Measurements from ENCODE around the gene TTLL4.
"Not testable (repeated sequence)": the region's sequence is repeated elsewhere in the genome, so short reads cannot be mapped to it uniquely, and the experiment has no call there.

The TTLL4 gene

GRCh38 chr2:218710687-218711549 is at the start of gene TTLL4:
Gene TTLL4 (plus strand): TSS chr2:218710835. CDS start chr2:218737677, 26,842 bp downstream.
- DNase-seq, result peak; percentile 99

GRCh38 chr2:218662377-218662776 is 48.3 kb upstream of the TTLL4 start:
- no peak for DNase-seq

- DNase-seq, result no peak
These were observed 47.8 kb upstream of the TTLL4 start for GRCh38 chr2:218662827-218663226.

DNA sequence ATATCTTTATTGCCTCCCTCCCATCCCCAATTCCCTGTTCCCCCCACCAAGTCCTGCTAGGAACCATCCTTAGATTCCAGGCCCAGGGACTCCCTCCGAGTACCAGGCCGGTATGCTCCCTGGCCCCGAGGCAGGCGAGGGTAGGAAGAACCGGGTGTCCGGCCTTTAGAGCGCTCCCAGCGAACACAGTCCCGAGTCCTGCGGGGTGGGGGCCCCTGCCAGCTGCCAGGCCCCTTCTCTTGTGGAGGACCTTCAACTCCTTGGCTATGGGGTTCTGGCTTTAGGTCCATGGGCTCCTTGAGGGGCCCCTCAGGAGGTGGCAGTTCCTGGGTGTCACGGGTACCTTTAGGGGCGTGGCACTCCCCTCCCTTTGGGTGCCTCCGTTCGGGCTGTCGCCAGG is 46.7 kb upstream of the TTLL4 start:
- no peak for DNase-seq

DNA sequence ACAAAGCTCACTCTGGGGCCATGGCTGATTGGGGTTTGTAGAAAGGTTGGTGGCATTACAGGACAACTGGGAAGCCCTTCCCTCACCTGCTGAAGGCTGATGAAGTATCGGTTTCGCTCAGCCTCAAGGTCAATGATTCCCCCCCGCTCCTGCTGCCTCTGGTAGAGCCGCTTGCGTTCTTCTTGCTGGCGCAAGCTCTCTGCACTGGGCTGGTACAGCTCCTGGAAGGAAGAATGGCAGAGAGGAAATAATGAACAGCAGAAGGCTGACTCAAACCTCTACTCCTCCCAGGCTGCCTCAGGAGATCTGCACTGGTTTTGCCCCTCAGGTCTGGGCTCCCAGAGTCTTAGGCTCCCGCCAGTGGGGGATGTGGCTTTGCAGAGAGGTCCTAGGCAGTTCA is 46.0 kb upstream of the TTLL4 start:
- no peak for DNase-seq

DNA sequence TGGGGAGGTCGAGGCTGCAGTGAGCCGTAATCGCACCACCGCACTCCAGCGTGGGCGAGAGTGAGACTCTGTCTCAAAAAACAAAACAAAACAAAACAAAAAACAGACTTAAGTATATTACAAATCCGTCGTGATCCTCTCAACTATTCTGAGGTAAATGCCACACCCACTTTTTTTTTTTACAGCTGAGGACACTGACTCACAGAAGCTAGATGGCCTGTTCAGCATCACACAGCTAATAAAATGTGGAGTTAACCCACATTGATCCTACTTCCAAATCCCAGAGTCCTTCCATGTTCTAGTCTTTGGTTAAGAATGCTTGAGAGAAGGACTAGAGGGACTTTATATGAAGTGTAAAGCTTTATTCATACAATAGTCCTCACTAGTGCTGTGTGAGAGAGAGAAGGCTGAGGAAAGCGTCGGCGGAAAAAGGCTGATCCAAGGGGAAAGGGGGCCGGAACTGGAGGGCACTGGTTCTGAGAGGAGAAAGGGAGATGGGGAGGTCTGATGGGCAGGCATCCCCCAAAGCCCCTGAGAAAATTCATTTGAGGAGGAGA is 39.5 kb upstream of the TTLL4 start:
- DNase-seq, result no peak

DNA sequence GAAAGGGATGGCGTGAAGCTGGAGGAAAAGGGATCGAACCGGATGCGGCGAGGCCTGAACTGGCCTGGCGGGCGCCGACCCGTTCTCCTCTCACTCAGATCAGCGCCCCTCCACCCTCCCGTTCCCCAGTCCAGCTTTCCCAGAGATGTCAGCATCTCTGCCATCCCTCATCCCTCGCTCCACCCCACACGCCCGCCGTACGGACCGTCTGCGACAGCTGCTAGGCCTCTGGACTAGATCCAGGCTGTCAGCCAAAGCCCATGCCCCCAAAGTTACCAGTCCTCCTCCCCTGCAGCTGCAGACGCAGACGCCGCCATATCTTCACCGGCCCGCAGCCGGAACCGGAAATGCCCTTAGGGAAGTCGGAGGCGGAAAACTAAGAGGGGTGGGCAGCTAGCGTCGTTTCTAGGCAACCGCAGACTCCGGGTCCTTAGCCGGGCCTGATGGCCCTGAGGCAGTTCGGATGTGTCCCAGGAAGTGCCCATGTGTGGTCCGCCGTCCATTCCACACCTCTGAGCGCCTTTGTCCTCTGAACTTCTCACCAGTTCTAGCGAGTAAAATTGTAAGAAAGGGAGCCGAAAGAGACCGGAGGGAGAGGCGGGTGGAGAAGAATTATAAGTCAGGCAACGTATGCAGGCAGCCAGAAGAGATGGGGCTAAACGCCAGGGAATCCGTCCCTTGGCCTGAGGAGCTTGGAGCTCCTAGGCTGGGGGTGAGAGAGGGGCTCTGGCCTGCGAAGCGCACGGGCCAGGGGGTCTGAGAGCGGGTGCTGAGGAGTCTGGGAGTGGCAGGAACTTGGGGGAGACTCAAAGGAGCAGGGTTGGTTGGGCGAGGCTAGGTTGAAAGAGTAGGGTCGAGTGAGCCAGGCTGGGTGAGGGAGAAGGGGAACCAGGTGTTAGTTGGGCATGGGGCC is 38.7 kb upstream of the TTLL4 start, which contains the start of the genes RNF25 and STK36:
TSS of gene RNF25 (minus strand) at position 349 of the 913 bp plus-strand sequence. CDS start at position 317, 32 bp downstream.
TSS of gene STK36 (plus strand) at position 433 of the 913 bp plus-strand sequence. CDS start 744 bp downstream, outside the sequence.
- DNase-seq, result peak; percentile 70

DNA sequence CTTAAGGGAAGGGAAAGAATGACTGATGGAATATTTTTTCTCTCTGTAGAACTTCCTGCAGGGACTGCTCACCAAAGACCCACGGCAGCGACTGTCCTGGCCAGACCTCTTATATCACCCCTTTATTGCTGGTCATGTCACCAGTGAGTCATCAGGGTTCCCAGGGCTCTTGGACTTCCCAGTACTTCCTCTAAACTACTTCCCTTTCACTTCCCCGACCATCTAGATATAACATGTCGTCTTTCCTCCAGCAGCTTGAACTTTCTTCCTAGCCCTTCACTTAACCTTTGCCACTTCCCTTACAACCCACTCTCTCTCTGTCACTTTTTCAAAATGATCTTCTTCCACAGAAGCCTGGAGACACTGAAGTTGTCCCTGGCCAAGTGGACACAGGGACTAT is 31.5 kb upstream of the TTLL4 start:
- no peak for DNase-seq

GRCh38 chr2:218680061-218680460 is 30.6 kb upstream of the TTLL4 start:
- DNase-seq, result no peak

DNA sequence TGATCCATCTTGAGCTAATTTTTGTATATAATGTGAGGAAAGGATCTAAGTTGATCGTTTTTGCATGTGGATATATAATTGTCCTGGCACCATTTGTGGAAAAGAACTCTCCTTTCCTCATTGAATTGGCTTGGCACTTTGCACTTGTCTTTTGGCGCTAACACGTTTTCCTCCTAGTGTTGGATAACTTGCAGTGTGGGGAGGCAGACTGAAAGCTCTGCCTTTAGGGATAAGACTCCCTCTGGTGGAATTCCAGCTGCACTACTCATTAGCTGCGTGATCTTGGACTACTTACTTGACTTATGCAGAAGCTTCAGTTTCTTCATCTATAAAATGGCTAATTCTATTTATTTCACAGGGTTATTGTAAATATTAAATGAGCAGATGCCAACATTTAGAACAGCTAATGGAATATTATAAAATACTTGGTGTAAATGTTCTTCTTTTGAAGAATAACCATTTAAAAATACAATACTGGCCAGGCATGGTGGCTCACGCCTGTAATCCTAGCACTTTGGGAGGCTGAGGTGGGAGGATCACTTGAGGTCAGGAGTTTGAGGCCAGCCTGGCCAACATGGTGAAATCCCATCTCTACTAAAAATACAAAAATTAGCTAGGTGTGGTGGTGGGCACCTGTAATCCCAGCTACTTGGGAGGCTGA is 23.1 kb upstream of the TTLL4 start:
- DNase-seq, result not testable (repeated sequence)

GRCh38 chr2:218691234-218691633 is 19.4 kb upstream of the TTLL4 start:
- DNase-seq, result no peak

DNA sequence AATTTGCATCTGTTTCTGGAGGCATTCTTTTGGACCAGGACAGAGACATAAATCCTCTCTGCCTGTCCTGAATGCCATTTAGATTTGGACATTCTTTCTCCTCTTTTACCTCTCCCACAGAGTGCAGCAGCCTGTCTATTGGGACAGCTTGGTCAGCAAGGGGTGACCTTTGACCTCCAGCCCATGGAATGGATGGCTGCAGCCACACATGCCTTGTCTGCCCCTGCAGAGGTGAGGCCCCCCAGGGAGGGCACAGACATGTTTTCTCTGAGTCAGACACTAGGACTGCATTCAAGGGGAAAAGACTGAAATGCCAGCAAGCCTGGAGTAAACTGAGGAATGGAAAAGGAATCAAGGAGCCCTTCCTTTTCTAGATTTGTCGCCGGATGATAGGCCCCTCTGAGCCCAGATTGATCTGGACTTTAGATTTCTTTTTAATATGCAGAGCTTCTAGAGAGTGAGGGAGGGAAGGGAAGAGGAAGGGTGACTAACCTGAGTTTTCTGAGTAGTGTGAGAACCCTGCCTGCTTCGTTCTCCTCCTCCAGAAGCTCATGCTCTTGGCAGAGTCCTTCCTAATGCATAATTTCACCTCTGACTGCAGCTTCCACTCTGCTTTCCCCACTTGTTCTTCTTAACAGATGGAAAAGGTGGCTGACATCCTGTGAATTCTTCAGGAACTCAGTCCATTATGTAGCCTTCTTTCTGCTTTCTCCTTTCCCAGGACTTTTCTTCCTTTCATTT is 16.1 kb upstream of the TTLL4 start:
- no peak for DNase-seq

DNA sequence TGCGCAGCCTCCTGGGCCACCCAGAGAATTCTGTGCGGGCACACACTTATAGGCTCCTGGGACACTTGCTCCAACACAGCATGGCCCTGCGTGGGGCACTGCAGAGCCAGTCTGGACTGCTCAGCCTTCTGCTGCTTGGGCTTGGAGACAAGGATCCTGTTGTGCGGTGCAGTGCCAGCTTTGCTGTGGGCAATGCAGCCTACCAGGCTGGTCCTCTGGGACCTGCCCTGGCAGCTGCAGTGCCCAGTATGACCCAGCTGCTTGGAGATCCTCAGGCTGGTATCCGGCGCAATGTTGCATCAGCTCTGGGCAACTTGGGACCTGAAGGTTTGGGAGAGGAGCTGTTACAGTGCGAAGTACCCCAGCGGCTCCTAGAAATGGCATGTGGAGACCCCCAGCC is 11.8 kb upstream of the TTLL4 start:
- no peak for DNase-seq

GRCh38 chr2:218701806-218702205 is 8.8 kb upstream of the TTLL4 start:
- DNase-seq, result no peak

DNA sequence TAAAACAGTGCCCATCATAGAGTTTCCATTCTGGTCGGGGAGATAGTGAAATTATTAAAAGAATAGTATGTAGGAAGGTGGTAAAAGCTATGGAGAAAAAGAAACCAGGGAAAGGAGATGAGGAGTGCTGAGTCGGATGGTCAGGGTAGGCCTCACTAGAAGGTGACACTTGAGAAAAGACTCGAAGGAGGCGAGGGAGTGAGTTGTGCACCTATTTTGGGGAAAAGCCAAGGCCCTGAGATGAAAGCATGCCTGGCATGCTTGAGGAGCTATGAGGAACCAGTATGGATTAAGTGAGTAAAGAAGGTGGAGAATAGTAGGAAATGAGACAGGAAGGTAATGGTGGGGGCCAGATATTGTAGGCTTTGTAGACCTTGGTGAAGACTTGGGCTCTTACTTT is 7.3 kb upstream of the TTLL4 start:
- no peak for DNase-seq

DNA sequence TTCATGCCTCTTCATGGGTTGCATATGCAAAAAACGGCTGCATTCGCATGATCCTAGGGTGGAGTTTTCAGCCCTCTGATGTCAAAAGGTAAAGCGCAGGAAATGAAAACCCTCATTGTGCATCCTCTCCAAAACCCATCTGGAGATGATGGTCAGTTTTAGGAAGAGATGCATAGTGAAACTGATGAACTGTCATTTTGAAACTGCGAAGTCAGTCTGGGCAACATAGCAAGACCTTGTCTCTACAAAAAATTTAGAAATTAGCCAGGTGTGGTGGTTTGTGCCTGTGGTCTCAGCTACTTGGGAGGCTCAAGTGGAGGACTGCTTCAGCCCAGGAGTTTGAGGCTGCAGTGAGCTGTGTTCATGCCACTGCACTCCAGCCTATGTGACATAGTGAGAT is 2.5 kb upstream of the TTLL4 start:
- DNase-seq, result no peak

- DNase-seq, result no peak
These were observed 727 bp upstream of the TTLL4 start for GRCh38 chr2:218709908-218710307.

DNA sequence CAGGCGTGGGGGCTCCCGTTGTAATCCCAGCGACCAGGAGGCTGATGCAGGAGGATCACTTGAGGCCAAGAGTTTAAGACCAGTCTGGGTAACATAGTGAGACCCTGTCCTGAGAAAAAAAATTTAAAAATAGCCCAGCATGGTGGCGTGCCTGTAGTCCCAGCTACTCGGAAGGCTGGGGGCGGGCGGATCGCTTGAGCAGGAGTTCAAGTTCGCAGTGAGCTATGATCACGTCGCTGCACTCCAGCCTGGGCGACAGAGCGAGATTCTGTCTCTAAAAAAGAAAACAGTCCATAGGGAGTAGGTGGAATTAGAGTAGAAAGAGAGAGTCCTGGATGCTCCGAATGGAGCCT is 325 bp upstream of the TTLL4 start:
- no peak for DNase-seq

GRCh38 chr2:218711550-218711929 is 905 bp downstream of the TTLL4 start:
- DNase-seq, result no peak

DNA sequence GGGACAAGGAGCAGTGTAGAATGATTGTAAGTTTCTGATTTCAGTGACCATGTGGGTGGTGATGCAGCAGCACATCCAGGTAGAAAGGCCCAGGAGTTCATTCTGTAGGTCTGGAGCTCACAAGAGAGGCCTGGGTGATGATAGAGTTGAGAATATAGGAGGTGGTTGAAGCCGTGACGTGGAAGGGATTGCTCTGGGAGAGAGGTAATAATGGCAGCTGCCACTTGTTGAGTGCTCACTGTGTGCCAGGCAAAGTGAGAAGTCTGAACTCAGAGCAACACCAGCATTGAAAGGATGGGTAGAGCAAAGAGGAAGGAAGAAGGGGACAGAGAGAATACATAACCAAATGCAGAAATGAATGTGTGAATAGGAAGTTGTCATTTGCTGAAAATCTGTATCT is 3.3 kb downstream of the TTLL4 start:
- no peak for DNase-seq

GRCh38 chr2:218716070-218716469 is 5.4 kb downstream of the TTLL4 start:
- DNase-seq, result no peak

- DNase-seq, result no peak
These were observed 6.6 kb downstream of the TTLL4 start for GRCh38 chr2:218717262-218717661.
